ENCODE results near the gene SLX4IP. TPM values are rescaled to one million over a fixed set of nuclear protein-coding genes. Genes with fewer than 3 reads are reported as not detected.
A peak's percentile ranks its signal among the peaks of the same experiment; 100 is the strongest.

SLX4IP gene
- total RNA-seq, 4 donors from 2014 or later = 3.4 to 6.3 (median 3.9) TPM

DNA sequence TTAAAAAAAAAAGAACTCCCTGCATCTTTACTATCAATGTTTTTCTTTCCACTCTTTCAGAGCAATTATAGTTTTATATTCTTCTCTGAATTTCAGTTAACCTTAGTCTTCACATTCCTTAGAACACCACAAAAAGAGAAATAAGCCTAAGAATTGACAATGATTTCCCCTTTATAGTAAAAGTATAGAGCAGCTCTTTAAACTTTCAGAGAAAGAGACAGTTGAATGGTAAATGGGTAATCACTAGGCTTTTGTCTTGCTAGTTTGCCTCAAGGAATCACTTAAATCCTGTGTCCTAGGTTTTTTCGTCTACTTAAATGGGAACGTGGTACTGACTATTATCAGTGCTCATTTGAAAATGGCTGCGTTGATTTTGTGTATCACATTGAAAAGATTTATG, 31.8 kb downstream of the SLX4IP start:
- Histone ChIP-seq H3K27ac (peak overlapping the region in 3 of 4 donors; percentile 22 to 48 (median 38)), H3K36me3 (peaks cover 0 to 8% (median 0%) of the 10 kb centered on the region in 3 donors), H3K27me3 (no peaks in the 10 kb centered on the region), H3K4me1 (peaks cover 0 to 44% (median 12%) of the 10 kb centered on the region in 3 donors), H3K4me3 (no peak overlapping the region), H3K9me3 (peaks cover 0 to 4% (median 0%) of the 10 kb centered on the region in 3 donors)
- no peak for DNase-seq
- intact Hi-C loops (cut with DNase I) = no loop called here
- TF ChIP-seq, protein P1, sequence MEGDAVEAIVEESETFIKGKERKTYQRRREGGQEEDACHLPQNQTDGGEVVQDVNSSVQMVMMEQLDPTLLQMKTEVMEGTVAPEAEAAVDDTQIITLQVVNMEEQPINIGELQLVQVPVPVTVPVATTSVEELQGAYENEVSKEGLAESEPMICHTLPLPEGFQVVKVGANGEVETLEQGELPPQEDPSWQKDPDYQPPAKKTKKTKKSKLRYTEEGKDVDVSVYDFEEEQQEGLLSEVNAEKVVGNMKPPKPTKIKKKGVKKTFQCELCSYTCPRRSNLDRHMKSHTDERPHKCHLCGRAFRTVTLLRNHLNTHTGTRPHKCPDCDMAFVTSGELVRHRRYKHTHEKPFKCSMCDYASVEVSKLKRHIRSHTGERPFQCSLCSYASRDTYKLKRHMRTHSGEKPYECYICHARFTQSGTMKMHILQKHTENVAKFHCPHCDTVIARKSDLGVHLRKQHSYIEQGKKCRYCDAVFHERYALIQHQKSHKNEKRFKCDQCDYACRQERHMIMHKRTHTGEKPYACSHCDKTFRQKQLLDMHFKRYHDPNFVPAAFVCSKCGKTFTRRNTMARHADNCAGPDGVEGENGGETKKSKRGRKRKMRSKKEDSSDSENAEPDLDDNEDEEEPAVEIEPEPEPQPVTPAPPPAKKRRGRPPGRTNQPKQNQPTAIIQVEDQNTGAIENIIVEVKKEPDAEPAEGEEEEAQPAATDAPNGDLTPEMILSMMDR (IDR thresholded peaks at IDR 0.05) = no peak
- TF ChIP-seq POLR2A (IDR thresholded peaks at IDR 0.05) = no peak
- WGBS, 2 donors = 52% methylated on average over 3 of the region's 3 CpGs

DNA sequence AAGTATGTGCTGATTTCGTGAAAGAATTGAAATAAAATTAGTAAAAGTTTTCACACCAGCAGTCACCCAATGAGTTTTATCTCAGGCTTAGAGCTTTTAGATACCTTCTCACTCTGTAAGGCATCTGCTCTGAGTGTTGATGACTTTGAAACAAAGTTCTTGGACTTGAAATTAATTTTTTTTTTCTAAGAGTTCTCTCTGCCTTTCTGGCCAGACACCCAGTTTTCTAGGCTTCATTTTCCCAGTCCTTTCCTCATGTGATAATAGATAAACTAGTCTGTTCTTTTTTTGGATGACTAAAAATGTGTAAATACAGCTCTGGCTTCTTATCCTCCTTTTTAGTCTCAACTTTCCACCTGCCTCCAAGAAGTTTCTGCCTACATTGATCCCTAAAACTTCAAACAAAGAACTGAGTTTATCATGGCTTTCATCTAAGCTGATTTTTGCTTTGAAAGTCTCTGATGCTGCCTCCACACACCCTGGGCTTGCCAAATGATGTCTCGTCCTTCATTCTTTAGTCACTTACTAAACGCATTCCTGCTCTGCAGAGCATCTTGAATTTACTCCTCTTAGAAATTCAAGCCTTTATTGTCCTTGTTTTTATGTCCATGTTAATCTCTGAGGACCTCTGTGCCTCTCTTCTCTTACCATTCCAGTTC, 32.7 kb downstream of the SLX4IP start:
- H3K9me3 ChIP-seq = peaks cover 0 to 4% (median 0%) of the 10 kb centered on the region in 3 donors
- H3K27me3 ChIP-seq = no peaks in the 10 kb centered on the region
- peak overlapping the region in 3 of 4 donors; percentile 38 to 47 (median 46) for H3K27ac ChIP-seq
- peaks cover 0 to 48% (median 12%) of the 10 kb centered on the region in 3 donors for H3K4me1 ChIP-seq
- TF ChIP-seq, protein P1 (IDR thresholded peaks at IDR 0.05) = no peak
- TF ChIP-seq POLR2A (IDR thresholded peaks at IDR 0.05) = no peak
- intact Hi-C loops (cut with DNase I) = no loop called here
- WGBS, 2 donors = 32 to 44% methylated on average over 3 of the region's 3 CpGs
- H3K4me3 ChIP-seq = no peak overlapping the region
- H3K36me3 ChIP-seq = peaks cover 0 to 5% (median 0%) of the 10 kb centered on the region in 3 donors
- DNase-seq = no peak

- Histone ChIP-seq H3K27me3 (no peaks in the 10 kb centered on the region), H3K36me3 (peaks cover 0 to 4% (median 0%) of the 10 kb centered on the region in 3 donors), H3K4me3 (no peak overlapping the region), H3K4me1 (peaks cover 0 to 53% (median 12%) of the 10 kb centered on the region in 3 donors), H3K9me3 (peaks cover 0 to 4% (median 0%) of the 10 kb centered on the region in 3 donors), H3K27ac (peak overlapping the region in 2 of 4 donors; percentile 46 to 47)
- intact Hi-C loops (cut with DNase I) = no loop called here
- TF ChIP-seq POLR2A (IDR thresholded peaks at IDR 0.05) = no peak
- no peak for DNase-seq
- 37 to 53% methylated on average over 2 of the region's 2 CpGs for WGBS, 2 donors
Measured at GRCh38 chr20:10468340-10468845, 33.3 kb downstream of the SLX4IP start.

- H3K27me3 ChIP-seq = no peaks in the 10 kb centered on the region
- WGBS, 2 donors = 48 to 80% methylated on average over 2 of the region's 2 CpGs
- intact Hi-C loops (cut with DNase I) = no loop called here
- peaks cover 0 to 53% (median 12%) of the 10 kb centered on the region in 3 donors for H3K4me1 ChIP-seq
- peak overlapping the region in 1 of 4 donors; percentile 46 for H3K27ac ChIP-seq
- DNase-seq = no peak
- H3K4me3 ChIP-seq = no peak overlapping the region
- H3K9me3 ChIP-seq = no peaks in the 10 kb centered on the region
- TF ChIP-seq, protein P1 (IDR thresholded peaks at IDR 0.05) = no peak
- TF ChIP-seq POLR2A (IDR thresholded peaks at IDR 0.05) = no peak
- H3K36me3 ChIP-seq = peaks cover 0 to 4% (median 0%) of the 10 kb centered on the region in 3 donors
Measured at GRCh38 chr20:10469056-10469455, 34.0 kb downstream of the SLX4IP start.

DNA sequence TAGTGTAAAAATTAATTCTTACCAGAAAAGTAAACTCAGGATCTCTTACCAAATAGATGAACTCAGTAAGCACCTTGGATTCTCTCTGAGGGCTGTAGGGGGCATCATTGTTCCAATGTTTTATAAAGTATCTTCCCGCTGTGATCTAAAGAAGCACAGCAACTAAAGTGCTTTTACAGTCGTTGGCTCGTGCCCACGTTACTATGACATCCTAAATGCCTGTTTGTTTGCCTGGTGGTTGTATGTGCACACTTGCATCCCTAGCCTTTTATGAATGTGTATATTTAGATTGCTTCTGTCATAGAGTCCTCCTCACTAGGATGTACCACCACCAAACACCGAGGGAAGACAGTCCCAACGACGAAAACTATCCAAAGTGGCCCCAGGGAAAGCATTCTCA, 34.5 kb downstream of the SLX4IP start:
- DNase-seq = no peak
- intact Hi-C loops (cut with DNase I) = no loop called here
- no peak overlapping the region for H3K4me3 ChIP-seq
- peak overlapping the region in 3 of 4 donors; percentile 11 to 43 (median 38) for H3K27ac ChIP-seq
- no peaks in the 10 kb centered on the region for H3K9me3 ChIP-seq
- WGBS, 2 donors = 22 to 23% methylated on average over 6 to 7 of the region's 7 CpGs
- no peaks in the 10 kb centered on the region for H3K27me3 ChIP-seq
- peaks cover 0 to 4% (median 0%) of the 10 kb centered on the region in 3 donors for H3K36me3 ChIP-seq
- TF ChIP-seq, protein P1 (IDR thresholded peaks at IDR 0.05) = peak in 5 of 6 experiments; percentile 42 to 75 (median 72)
- TF ChIP-seq POLR2A (IDR thresholded peaks at IDR 0.05) = no peak
- peaks cover 0 to 55% (median 12%) of the 10 kb centered on the region in 3 donors for H3K4me1 ChIP-seq

Data from esophagus squamous epithelium (tissue), 5 donors.